ENCODE data around the gene MXRA7. TPM values are rescaled to one million over a fixed set of nuclear protein-coding genes. Genes with fewer than 3 reads are reported as not detected.
A peak's percentile ranks its signal among the peaks of the same experiment; 100 is the strongest.

The MXRA7 gene
- total RNA-seq, 2 experiments from 2014 or later = 8.4 to 8.6 TPM

DNA sequence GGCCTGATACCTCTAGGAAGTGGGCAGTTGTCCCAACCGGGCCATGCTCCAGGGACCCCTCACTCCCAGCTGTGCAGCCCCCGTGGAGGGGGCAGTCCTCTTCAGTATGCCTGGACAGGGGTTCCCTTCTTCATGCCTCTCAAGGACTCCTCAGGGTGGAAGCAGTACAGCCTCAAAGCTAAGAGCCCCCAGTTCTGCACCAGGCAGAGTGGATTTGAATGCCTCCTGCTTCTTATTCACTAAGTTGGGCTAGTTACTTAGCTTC lies 43.3 kb downstream of the MXRA7 start:
- ChIA-PET POLR2A (interaction anchor here (1.3 kb wide), 1 partner anchor 110 kb away, joined by 7 read pairs; no protein-coding TSS in a partner anchor), CTCF (interaction anchor here (2.3 to 2.5 kb wide), 2 partner anchors 14 to 44 kb away, joined by 8 to 9 read pairs; no protein-coding TSS in a partner anchor)
- TF ChIP-seq, protein P1, sequence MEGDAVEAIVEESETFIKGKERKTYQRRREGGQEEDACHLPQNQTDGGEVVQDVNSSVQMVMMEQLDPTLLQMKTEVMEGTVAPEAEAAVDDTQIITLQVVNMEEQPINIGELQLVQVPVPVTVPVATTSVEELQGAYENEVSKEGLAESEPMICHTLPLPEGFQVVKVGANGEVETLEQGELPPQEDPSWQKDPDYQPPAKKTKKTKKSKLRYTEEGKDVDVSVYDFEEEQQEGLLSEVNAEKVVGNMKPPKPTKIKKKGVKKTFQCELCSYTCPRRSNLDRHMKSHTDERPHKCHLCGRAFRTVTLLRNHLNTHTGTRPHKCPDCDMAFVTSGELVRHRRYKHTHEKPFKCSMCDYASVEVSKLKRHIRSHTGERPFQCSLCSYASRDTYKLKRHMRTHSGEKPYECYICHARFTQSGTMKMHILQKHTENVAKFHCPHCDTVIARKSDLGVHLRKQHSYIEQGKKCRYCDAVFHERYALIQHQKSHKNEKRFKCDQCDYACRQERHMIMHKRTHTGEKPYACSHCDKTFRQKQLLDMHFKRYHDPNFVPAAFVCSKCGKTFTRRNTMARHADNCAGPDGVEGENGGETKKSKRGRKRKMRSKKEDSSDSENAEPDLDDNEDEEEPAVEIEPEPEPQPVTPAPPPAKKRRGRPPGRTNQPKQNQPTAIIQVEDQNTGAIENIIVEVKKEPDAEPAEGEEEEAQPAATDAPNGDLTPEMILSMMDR (IDR thresholded peaks at IDR 0.05) = no peak
- H3K27me3 Mint-ChIP-seq = no peaks in the 10 kb centered on the region
- peaks cover 20% of the 10 kb centered on the region for H3K4me1 Mint-ChIP-seq (ENCODE audit: low read depth)
- H3K27ac Mint-ChIP-seq = no peak overlapping the region
- peaks cover 2% of the 10 kb centered on the region for H3K9me3 Mint-ChIP-seq
- ATAC-seq (no peak), DNase-seq (no peak)
- H3K4me3 Mint-ChIP-seq = no peak overlapping the region
- intact Hi-C loops (cut with micrococcal nuclease) = no loop called here
- no peaks in the 10 kb centered on the region for H3K36me3 Mint-ChIP-seq (ENCODE audit: low read depth)

DNA sequence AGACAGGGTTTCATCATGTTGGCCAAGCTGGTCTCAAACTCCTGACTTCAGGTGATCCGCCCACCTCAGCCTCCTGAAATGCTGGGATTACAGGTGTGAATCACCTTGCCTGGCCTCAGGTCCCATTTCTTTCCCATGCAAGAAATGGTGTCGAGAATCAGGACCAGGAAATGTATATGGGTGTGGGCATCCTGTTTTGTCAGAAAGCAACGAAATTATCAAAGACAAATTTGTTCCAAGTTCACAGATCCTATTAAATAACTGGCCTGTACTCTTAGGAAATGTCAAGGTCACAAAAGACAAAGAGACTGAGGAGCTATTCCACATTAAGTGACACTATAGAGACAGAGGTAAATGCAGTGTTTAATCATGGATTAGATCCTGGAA lies 50.1 kb downstream of the MXRA7 start:
- H3K4me1 Mint-ChIP-seq (ENCODE audit: low read depth) = peaks cover 22% of the 10 kb centered on the region
- POLR2A ChIA-PET = interaction anchor here (1.4 kb wide), 1 partner anchor 11 kb away, joined by 8 read pairs; no protein-coding TSS in a partner anchor

DNA sequence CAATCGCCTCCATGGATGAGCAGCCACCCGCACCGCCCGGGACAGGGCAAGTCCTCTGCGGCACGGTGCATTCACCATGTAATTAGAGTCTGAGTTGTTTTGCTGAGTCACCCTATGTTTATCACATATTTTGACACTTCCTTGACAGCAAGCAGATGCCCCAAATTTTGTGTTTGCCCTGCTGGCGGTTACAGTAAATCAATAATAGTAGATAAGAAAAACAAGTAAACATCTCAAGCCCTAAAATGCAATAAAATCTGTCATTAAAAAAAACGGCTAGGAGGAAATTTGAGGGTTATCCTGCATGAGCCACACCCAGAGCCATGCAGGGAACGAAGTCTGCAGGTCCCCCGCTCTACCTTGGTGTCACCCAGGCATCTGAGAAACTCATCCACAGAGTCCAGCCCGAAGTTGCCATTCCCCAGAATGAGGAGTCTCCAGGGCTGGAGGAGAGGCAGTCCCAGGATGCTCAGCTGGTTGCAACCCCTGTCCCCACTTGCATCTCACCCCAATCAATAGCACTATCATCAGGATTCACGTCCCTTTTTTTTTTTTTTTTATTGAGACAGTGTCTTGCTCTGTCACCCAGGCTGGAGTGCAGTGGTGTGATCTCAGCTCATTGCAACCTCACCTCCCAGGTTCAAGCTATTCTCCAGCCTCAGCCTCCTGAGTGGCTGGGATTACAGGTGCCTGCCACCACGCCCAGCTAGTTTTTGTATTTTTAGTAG lies 50.7 kb downstream of the MXRA7 start:
- ATAC-seq (peak; percentile 51), DNase-seq (no peak)
- no peaks in the 10 kb centered on the region for H3K36me3 Mint-ChIP-seq (ENCODE audit: low read depth)
- no peaks in the 10 kb centered on the region for H3K27me3 Mint-ChIP-seq
- no peak overlapping the region for H3K4me3 Mint-ChIP-seq
- ChIA-PET POLR2A (no interaction called here), CTCF (no interaction called here)
- intact Hi-C loops (cut with micrococcal nuclease) = no loop called here
- H3K9me3 Mint-ChIP-seq = no peaks in the 10 kb centered on the region
- peak overlapping the region; percentile 70 for H3K27ac Mint-ChIP-seq
- TF ChIP-seq, protein P1 (IDR thresholded peaks at IDR 0.05) = no peak
- peaks cover 22% of the 10 kb centered on the region for H3K4me1 Mint-ChIP-seq (ENCODE audit: low read depth)

More for the DNA sequence above, 50.1 kb downstream of the MXRA7 start:
- DNase-seq (no peak), ATAC-seq (no peak)
- Mint-ChIP-seq H3K36me3 (ENCODE audit: low read depth) (no peaks in the 10 kb centered on the region), H3K27ac (no peak overlapping the region), H3K4me3 (no peak overlapping the region), H3K27me3 (no peaks in the 10 kb centered on the region), H3K9me3 (no peaks in the 10 kb centered on the region)
- CTCF ChIA-PET = no interaction called here
- TF ChIP-seq, protein P1 (IDR thresholded peaks at IDR 0.05) = no peak
- intact Hi-C loops (cut with micrococcal nuclease) = no loop called here

- H3K4me3 Mint-ChIP-seq = no peak overlapping the region
- intact Hi-C loops (cut with micrococcal nuclease) = no loop called here
- ATAC-seq = no peak
These were observed 52.5 kb downstream of the MXRA7 start for GRCh38 chr17:76658242-76658662.

More at GRCh38 chr17:76658242-76658662, 52.5 kb downstream of the MXRA7 start:
- no peaks in the 10 kb centered on the region for H3K9me3 Mint-ChIP-seq
- no peaks in the 10 kb centered on the region for H3K36me3 Mint-ChIP-seq (ENCODE audit: low read depth)
- H3K27ac Mint-ChIP-seq = peak overlapping the region; percentile 53
- H3K4me1 Mint-ChIP-seq (ENCODE audit: low read depth) = peaks cover 22% of the 10 kb centered on the region
- ChIA-PET POLR2A (no interaction called here), CTCF (interaction anchor here (1.1 to 3.0 kb wide), 2 partner anchors 24 to 35 kb away, joined by 6 to 11 read pairs; no protein-coding TSS in a partner anchor)
- no peak for DNase-seq
- TF ChIP-seq, protein P1 (IDR thresholded peaks at IDR 0.05) = no peak
- H3K27me3 Mint-ChIP-seq = no peaks in the 10 kb centered on the region

Measured in activated CD8-positive, alpha-beta T cell treated with anti-CD3 and anti-CD28 coated beads for 36 hours (primary cell).